ENCODE data around the gene MAGEA8.
"Not testable (repeated sequence)": the region's sequence is repeated elsewhere in the genome, so short reads cannot be mapped to it uniquely, and the experiment has no call there.

Gene MAGEA8

GRCh38 chrX:149931355-149931754 is 50.4 kb downstream of the MAGEA8 start:
- H3K36me3 ChIP-seq (ENCODE audit: control insufficient read depth in 1 of 2, insufficient read depth in 2 of 2, low read length in 2 of 2); H3K4me3 ChIP-seq (ENCODE audit: low read depth in 1 of 2, low read length in 2 of 2); H3K27ac ChIP-seq (ENCODE audit: low read length); H3K9me3 ChIP-seq (ENCODE audit: control insufficient read depth in 1 of 2, low read length in 2 of 2); H3K27me3 ChIP-seq (ENCODE audit: low read depth, low read length); H3K4me1 ChIP-seq (ENCODE audit: control insufficient read depth in 1 of 2, insufficient read depth in 2 of 2, low read length in 2 of 2): not testable (repeated sequence)

- not testable (repeated sequence) for H3K4me3 ChIP-seq (ENCODE audit: low read depth in 1 of 2, low read length in 2 of 2); H3K36me3 ChIP-seq (ENCODE audit: control insufficient read depth in 1 of 2, insufficient read depth in 2 of 2, low read length in 2 of 2); H3K27ac ChIP-seq (ENCODE audit: low read length); H3K4me1 ChIP-seq (ENCODE audit: control insufficient read depth in 1 of 2, insufficient read depth in 2 of 2, low read length in 2 of 2); H3K9me3 ChIP-seq (ENCODE audit: control insufficient read depth in 1 of 2, low read length in 2 of 2); H3K27me3 ChIP-seq (ENCODE audit: low read depth, low read length)
These were observed 51.2 kb downstream of the MAGEA8 start for GRCh38 chrX:149932150-149932549.

GRCh38 chrX:149932970-149933369 is 52.0 kb downstream of the MAGEA8 start:
- not testable (repeated sequence) for H3K9me3 ChIP-seq (ENCODE audit: control insufficient read depth in 1 of 2, low read length in 2 of 2); H3K27me3 ChIP-seq (ENCODE audit: low read depth, low read length); H3K4me1 ChIP-seq (ENCODE audit: control insufficient read depth in 1 of 2, insufficient read depth in 2 of 2, low read length in 2 of 2); H3K36me3 ChIP-seq (ENCODE audit: control insufficient read depth in 1 of 2, insufficient read depth in 2 of 2, low read length in 2 of 2); H3K27ac ChIP-seq (ENCODE audit: low read length); H3K4me3 ChIP-seq (ENCODE audit: low read depth in 1 of 2, low read length in 2 of 2)

GRCh38 chrX:149933547-149933946 is 52.6 kb downstream of the MAGEA8 start:
- not testable (repeated sequence) for H3K4me1 ChIP-seq (ENCODE audit: control insufficient read depth in 1 of 2, insufficient read depth in 2 of 2, low read length in 2 of 2); H3K36me3 ChIP-seq (ENCODE audit: control insufficient read depth in 1 of 2, insufficient read depth in 2 of 2, low read length in 2 of 2); H3K27ac ChIP-seq (ENCODE audit: low read length); H3K27me3 ChIP-seq (ENCODE audit: low read depth, low read length); H3K9me3 ChIP-seq (ENCODE audit: control insufficient read depth in 1 of 2, low read length in 2 of 2); H3K4me3 ChIP-seq (ENCODE audit: low read depth in 1 of 2, low read length in 2 of 2)

Data from muscle layer of duodenum (tissue), 2 donors.